ENCODE measurements around the gene CYP21A2.

Gene CYP21A2

DNA sequence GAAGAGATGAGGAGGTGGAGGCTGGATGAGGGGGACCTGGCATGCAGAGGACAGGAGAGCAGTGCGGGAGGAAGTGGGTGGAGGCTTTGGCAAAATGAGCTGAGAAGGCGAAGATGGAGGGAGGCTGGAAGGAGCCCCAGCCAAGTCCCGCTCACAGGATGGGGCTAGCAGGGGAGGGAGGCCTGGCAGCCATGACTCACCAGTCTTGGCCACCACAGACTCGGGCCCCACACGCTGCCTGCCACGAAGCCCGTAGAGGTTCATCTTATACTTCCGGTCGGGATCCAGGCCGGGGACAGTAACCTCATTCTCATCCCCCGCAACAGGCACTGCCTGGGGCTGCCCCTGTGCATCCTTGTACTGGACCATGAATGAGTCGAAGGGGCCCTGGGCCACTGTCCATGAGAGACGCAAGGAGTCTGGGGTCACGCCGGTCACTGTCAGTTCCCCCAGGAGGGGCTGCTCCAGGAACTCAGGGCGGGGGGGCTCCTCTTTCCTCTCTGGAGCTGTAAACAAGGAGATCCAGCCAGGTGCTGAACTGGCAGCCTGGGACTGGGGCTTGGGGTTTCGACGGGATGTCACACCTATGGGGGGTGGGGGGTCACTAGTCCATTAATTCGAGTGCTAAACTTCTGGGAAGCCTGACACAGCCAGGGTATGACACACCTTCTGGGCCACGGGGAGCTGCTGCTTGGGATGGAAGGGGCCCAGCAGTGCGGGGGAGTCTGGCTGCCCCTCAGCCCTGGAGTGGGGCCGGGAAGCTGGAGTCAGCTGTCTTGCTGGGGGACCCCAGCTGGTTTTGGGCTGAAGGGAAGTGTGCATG lies 43.2 kb downstream of the CYP21A2 start:
- Histone ChIP-seq H3K27me3 (no peaks in the 10 kb centered on the region), H3K9me3 (no peaks in the 10 kb centered on the region), H3K4me1 (peaks cover 0 to 25% (median 13%) of the 10 kb centered on the region in 4 donors), H3K27ac (peak overlapping the region; percentile 67 to 70), H3K36me3 (peaks cover 13 to 54% (median 46%) of the 10 kb centered on the region in 3 donors), H3K4me3 (no peak overlapping the region)
- peak; percentile 81 to 90 for DNase-seq
- TF ChIP-seq CTCF (IDR thresholded peaks at IDR 0.05): no peak
- intact Hi-C loops (cut with DNase I; ENCODE audit: low total_unique reads): no loop called here

DNA sequence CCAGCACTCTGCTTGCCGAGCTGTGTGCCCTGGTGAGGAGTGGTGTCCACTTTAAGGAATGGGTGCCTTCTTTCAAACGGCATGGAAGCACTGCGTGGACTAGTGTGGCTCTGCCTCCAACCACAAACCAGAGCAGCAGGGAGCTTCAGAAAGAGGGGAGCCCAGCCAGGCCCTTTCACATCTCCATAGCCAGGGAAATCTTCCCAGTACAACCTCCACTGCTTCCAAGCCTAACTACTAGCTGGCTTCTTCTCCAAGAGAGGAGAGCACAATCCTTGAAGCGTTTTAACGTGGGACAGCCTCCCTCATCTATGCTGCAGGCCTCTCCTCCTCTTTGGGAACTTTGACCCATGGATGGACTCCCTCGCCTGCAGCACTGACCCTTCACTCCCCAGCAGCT lies 44.3 kb downstream of the CYP21A2 start:
- no peak for DNase-seq

DNA sequence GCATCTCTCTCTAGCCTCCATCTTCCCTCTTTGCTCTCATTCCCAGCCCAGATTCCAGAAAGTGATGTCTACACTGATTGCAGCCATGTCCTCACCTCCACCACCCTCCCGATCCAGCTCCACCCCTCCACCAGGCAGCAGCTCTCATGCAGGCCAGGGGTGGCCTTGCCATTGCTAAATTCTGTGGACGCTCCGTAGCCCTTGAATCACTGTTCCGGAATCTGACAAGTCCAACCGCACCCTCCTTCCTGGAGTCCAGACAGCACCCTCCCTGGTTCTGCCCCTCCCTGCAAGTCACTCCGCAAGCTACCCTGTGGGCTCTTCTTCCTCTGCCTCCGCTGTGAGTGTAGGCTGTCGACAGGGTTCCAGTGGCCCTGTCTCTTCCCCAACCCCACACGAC lies 44.7 kb downstream of the CYP21A2 start:
- H3K9me3 ChIP-seq: no peaks in the 10 kb centered on the region
- peak; percentile 89 to 90 for DNase-seq
- intact Hi-C loops (cut with DNase I; ENCODE audit: low total_unique reads): no loop called here
- H3K27me3 ChIP-seq: no peaks in the 10 kb centered on the region
- no peak overlapping the region for H3K4me3 ChIP-seq
- peak overlapping the region; percentile 67 to 70 for H3K27ac ChIP-seq
- TF ChIP-seq CTCF (IDR thresholded peaks at IDR 0.05): no peak
- H3K4me1 ChIP-seq: peaks cover 0 to 41% (median 25%) of the 10 kb centered on the region in 4 donors
- peaks cover 8 to 46% (median 41%) of the 10 kb centered on the region in 3 donors for H3K36me3 ChIP-seq

More for the DNA sequence above, 44.3 kb downstream of the CYP21A2 start:
- Histone ChIP-seq H3K36me3 (peaks cover 13 to 49% (median 41%) of the 10 kb centered on the region in 3 donors), H3K27ac (peak overlapping the region; percentile 67 to 70), H3K9me3 (no peaks in the 10 kb centered on the region), H3K4me3 (no peak overlapping the region), H3K27me3 (no peaks in the 10 kb centered on the region), H3K4me1 (peaks cover 0 to 36% (median 22%) of the 10 kb centered on the region in 4 donors)
- no peak for TF ChIP-seq CTCF (IDR thresholded peaks at IDR 0.05)
- intact Hi-C loops (cut with DNase I; ENCODE audit: low total_unique reads): no loop called here

DNA sequence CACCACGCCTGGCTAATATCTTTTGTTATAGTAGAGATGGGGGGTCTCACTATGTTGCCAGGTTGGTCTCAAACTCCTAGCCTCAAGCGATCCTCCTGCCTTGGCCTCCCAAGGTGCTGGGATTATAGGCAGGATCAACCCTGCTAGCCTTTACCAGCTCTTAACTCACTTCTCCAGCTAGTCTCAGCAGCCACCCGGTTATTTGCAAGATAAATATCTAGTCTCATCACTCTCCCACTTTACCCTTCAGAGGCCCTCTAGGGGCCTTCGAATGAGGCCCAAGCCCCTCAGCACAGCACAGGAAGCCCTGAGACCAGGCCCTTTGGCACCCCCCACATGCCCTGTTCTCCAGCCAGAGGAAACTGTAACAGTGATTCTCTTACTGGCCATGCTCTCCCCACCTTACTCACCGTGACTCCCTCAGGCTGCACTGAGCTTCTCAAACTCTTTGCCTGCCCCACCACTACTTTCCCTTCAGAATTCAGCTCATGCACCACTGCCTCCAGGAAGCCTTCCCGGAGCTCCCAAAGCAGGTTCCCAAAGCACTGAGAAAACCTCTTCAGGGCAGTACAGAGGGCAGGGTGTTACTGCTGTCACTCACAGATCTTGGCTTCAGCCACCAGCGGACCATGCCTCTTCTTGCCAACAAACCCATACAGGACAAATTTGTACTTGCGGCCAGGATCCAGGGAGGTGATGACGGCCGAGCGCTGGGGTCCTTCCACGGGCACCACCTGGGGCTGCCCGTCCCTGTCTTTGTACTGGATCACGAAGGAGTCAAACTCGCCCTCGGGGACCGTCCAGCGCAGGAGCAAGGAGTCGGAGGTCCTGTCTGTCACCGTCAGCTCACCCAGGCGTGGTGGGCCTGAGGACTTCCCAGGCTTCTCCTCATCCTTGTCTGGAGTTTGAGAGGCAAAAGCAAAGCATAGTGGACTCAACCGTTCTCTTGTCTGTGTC lies 45.9 kb downstream of the CYP21A2 start:
- TF ChIP-seq CTCF (IDR thresholded peaks at IDR 0.05): no peak
- Histone ChIP-seq H3K9me3 (no peaks in the 10 kb centered on the region), H3K36me3 (peaks cover 0 to 41% (median 33%) of the 10 kb centered on the region in 3 donors), H3K27me3 (no peaks in the 10 kb centered on the region), H3K27ac (peak overlapping the region; percentile 67 to 70), H3K4me1 (peaks cover 0 to 44% (median 27%) of the 10 kb centered on the region in 4 donors), H3K4me3 (no peak overlapping the region)
- intact Hi-C loops (cut with DNase I; ENCODE audit: low total_unique reads): no loop called here
- DNase-seq: no peak

GRCh38 chr6:32084780-32085179 lies 46.6 kb downstream of the CYP21A2 start:
- Histone ChIP-seq H3K36me3 (peaks cover 0 to 34% (median 29%) of the 10 kb centered on the region in 3 donors), H3K9me3 (no peaks in the 10 kb centered on the region), H3K27ac (peak overlapping the region in 1 of 2 donors; percentile 67), H3K4me3 (no peak overlapping the region), H3K4me1 (peaks cover 0 to 44% (median 27%) of the 10 kb centered on the region in 4 donors), H3K27me3 (no peaks in the 10 kb centered on the region)
- intact Hi-C loops (cut with DNase I; ENCODE audit: low total_unique reads): loop anchor here (5.0 kb wide), 1 partner anchor 68 kb away; the partner anchor contains the start of genes PPT2 and PRRT1
- DNase-seq: no peak
- TF ChIP-seq CTCF (IDR thresholded peaks at IDR 0.05): no peak

All from tibial artery (tissue), 4 donors.